NK-92 (cell line): Measurements from ENCODE around the gene DUSP9.
"Not testable (repeated sequence)": the region's sequence is repeated elsewhere in the genome, so short reads cannot be mapped to it uniquely, and the experiment has no call there.

ENCODE experiments used
- DNase-seq: peaks from one replicate; lab custom pipeline; 2025; ENCODE audit not compliant: unreplicated experiment; lab: John Stamatoyannopoulos, UW

Gene DUSP9

DNA sequence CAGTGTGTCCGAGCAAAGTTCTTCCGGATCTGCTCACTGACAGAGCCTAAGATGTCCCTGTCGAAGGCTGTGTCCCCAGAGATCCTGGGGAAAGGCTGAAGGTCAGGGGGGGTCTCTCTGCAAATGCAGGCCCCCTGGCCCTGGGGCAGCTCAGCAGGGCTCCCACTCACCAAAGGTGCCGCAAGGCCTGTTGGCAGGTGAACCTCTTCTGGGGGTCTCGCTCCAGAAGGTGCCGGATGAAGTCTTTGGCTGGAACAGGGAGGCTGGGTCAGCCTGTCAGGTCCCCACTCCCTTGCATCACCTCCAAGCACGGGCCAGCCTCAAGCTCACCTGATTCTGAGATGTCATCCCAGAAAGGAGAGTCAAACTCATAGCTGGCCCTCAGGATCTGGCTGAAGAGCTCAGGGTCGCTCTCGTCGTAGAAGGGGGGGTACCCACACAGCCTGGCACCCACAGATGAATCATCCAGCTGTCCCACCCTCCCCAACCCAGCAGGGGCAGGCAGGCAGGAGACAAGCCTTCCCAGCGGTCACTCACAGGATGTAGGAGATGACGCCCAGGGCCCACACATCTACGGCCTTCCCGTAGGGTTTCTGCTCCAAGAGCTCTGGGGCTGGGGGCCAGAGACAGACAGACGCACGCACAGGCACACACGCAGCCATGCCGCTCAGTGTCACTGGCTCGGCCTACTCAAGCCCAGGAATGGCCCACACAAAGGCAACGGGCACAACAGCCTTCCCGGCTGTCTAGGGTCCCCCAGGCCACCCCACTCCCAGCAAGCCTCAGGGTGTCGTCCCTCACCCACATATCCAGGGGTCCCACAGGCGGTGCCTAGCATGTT, 24.0 kb downstream of the DUSP9 start:
- DNase-seq = no peak

GRCh38 chrX:153671589-153672530, 24.9 kb downstream of the DUSP9 start:
- DNase-seq = no peak

DNA sequence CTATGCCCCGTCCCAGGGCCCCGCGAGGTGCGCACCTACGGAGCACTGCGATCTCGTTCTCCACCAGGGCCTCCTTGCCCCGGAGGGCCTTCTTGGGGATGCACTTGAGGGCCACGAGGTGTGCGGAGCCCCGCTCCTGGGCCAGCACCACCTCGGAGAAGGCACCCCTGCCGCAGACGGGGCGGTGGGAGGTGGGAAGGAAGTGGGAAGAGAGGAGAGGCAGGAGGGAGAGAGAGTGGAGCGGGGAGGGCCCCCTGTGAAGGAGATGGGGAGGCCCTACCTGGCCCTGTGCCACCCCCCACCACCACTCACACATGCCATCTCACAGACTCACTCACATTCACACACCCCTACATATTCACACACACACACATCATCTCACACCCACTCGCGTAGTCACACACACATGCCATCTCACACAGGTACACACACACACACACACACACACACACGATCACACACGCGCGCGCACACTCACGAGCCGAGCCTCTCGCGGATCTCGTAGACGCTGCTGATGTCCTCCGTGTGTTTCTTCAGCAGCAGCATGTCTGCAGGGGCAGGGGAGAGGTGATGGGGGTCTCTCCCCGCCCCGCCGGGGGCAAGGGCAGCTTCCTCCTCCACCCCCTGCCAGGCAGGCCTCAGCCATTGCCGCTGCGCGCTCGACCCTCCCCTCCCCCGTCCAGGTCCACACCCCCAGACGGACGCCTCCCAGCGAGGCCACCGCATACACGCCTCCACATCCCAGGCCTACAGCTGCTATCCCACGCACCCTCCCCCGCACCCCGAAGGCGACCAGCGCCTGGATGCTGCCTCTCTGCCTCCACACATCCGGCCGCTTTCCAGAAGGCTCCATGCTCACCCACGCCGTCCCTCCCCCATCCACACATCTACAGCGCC, 25.8 kb downstream of the DUSP9 start:
- DNase-seq = no peak

DNA sequence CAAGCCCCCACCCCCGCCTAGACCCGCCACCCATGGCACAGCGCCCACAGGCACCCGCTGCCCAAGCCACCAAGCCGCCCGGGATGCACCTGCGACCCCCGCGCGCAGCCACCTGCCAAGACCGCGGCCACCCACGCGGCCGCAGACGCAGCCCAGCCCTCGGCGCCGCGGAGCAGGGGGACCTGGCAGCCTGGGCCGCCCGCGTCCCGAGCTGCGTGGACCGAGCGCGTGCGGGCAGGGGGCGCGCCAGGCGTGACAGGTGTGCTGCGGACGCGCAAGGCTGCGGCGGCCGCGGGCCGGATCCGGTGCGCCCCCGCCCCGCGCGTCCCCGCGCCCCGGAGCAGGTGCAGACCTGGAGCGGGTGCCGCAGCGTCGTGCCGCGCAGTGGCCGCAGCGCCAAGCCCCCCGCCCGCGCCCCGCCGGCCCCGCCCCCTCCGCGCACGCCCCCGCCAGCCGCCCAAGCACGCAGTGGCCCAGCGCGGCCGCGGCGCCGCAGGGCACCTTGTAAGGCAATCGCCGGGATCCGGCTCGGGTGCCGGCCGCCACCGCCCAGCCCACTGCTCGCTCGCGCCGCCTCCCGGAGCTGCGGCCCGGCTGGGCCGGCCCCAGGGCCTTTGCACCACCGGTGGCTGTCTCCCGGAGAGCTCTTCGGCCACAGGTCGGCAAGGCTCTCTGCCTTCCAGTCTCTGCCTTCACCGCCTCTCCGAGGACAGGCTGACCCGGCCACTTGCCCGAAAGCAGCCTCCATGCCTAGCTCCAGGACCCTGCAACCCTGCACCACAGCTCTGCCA, 26.6 kb downstream of the DUSP9 start, which contains the start of gene PNCK:
PNCK (minus strand) TSS at position 386 of the 791 bp plus-strand sequence. CDS start 737 bp downstream, outside the sequence.
- DNase-seq = no peak

DNA sequence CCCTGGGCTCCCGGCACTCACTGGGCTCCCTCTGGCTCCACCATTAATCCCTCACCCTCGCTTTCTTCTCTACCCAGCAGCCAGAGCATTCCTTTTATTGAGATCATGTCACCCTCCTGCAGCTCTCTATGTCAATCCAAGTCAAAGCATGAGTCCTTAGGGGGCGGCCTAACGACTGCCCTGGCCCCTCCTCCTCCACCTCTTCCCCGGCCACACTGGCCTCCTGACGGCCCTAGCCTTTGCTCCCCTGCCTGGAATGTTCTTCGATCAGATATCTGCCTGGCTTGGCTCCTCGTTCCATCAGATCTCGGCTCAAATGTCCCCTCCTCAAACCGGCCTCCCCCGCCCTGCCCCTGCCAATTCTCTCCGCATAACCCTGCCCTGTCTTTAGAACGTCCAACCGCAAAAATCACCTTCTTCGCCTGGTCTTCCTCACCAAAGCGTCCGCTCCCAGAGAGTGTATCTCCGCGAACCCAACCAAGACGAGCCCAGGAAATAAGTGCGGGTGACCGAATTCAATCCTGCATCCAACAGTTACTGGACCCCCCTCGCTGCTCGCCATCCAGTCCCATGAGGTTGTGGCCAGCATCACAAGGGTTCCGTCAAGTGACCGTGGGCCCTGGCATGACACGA, 27.3 kb downstream of the DUSP9 start:
- no peak for DNase-seq

- DNase-seq = no peak
These were observed 34.2 kb downstream of the DUSP9 start for GRCh38 chrX:153681175-153681574.

- not testable (repeated sequence) for DNase-seq
These were observed 36.5 kb downstream of the DUSP9 start for GRCh38 chrX:153683486-153683885.

DNA sequence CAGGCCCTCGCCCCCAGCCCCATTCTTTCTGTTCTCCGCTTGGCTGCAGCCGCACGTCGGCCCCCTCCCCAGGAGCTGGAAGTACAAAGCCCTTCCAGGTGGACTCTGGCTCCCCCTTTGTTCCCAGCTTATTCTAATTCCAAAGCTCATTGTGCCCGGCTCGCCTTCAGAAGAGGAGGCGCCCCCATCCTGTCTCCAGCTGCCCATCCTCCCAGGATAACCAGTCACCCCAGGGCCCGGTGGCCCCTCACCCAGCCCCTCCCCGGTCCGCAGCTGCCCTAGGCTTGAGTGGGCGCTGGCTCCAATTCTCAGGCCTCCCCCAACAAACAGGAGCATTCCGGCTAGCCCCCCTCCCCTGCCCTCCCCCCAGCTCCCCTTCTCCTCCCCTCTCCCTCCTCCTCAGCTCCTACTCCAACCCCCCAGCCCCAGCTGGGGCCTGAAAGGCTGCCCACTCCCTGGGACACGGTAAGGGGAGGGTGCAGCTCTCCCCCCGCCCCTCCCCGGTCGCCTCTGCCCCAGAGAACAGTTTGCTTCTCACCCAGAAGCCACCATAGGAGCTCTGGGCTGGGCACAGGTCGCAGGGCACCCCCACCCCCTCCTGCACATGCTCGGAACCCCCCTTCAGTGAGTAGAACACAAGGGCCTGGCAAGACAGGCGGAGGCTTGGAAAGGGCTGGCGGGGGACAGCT, 37.6 kb downstream of the DUSP9 start:
- DNase-seq = no peak

DNA sequence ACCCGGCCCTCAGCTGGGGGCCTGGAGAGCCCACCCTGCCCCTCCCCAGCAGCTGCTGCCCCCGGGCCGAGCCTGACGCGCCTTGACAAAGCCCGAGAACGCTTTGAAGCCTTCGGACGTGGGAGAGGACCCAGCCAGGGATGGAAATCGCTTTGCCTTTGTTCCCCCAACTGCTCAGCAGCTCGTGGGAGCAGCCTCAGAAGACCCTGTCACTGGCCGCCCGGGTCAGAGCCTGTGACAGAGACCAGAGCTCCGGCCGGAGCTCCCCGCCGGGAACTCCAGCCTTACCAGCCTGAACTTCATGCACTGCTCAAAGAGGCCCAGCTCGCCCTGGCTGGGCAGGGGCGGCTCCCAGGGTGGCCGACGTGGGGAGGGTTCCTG, 38.1 kb downstream of the DUSP9 start:
- no peak for DNase-seq

DNA sequence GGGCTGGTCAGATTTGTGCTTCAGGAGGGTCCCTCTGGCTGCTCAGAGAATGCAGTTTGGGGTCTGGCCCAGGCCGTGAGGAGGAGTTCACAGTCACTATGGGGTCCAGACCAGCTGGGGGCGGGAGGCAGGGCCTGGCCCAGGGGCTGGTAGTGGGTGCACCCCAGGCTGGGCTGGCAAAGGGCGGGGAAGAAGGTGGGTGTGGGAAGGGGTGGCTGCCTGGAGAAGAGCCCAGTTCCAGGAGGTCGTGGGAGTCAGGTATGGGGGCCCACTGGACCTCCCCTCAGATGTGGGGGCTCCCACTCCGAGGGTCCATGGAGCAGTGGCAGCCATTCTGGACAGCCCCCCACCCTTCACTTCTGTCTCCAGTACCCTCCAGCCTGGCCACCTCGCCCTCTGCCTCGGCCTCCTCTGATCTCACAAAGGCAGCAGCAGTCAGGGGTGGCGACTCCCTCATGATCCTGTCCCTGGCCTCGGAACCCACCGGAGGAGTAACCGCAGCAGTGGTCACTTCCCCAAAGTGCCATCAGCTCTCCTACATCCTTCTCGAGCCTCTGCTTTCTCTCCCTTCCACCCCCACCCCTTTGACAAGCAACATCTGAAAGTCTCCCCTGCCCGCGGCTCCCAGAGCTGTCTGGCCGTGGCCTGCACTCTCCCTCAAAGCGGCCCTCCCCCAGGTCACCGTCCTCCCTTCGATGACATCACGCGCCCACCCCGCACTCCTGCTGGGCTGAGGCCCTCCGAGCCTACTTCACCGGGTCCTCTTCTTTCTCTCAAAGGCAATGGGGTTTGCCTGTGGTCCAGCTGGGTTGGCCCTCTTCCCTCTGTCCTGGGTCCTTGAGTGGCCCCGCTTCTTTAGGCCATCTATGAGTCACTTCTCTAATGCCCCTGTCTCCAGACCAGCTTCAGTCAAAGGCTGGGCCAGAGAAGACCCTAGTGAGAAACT, 39.0 kb downstream of the DUSP9 start:
- no peak for DNase-seq

GRCh38 chrX:153686711-153687110, 39.7 kb downstream of the DUSP9 start:
- DNase-seq = no peak

- no peak for DNase-seq
These were observed 40.4 kb downstream of the DUSP9 start, which contains the start of gene SLC6A8 for GRCh38 chrX:153687121-153688039. Gene SLC6A8, plus strand, starts transcription at chrX:153687926. Its CDS starts 649 bp downstream, at chrX:153688575.

DNA sequence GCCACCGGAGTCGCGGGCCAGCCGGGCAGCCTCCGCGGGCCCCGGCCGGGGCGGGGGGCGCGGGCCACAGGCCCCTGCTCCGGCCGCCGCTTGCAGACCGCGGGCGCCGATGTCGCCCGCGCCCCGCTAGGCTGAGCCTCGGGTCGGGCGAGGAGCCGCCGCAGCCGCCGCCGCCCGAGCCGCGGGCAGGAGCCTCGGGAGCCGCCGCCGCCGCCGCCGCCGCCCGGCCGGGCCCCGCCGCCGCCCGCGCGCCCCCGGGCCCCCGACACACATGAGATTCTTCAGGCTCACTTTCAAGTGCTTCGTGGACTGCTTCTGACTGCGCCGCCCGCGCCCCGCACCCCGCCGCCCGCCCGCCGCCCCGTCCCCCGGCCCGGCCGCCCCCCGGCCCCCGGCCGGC, 41.1 kb downstream of the DUSP9 start:
- DNase-seq = no peak

DNA sequence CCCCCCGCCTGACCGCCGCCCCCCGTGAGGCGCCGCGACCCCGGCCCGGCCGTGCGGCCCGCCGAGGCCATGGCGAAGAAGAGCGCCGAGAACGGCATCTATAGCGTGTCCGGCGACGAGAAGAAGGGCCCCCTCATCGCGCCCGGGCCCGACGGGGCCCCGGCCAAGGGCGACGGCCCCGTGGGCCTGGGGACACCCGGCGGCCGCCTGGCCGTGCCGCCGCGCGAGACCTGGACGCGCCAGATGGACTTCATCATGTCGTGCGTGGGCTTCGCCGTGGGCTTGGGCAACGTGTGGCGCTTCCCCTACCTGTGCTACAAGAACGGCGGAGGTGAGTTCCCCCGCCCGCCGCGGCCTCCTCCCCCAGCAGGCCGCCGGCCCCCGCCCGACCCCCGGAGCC, 41.5 kb downstream of the DUSP9 start:
- DNase-seq = no peak

GRCh38 chrX:153688911-153689590, 42.0 kb downstream of the DUSP9 start:
- no peak for DNase-seq
